H1 (cell line): Measurements from ENCODE around the gene CAPN2. TPM values are rescaled to one million over a fixed set of nuclear protein-coding genes. Genes with fewer than 3 reads are reported as not detected.

Experiments used
- ASH2L ChIP-seq: fragments of 200-600, 300-600 bp; sonication (generic); IDR thresholded peaks from one replicate; pipeline ENCODE4 v1.7.1; 2017; ENCODE audit warnings: low read length
- CTBP2 ChIP-seq: IDR thresholded peaks from 2 replicates; pipeline ENCODE4 v1.7.0; 2011; ENCODE audit warnings: borderline replicate concordance, mild to moderate bottlenecking, moderate library complexity, mixed read lengths, low read length; ENCODE audit not compliant: insufficient read depth, insufficient read length
- EZH2 ChIP-seq: fragments of 200-600 bp; sonication (generic); IDR thresholded peaks from 2 replicates; pipeline ENCODE4 v1.7.1; 2012; ENCODE audit warnings: low read depth, mild to moderate bottlenecking, moderate library complexity, low read length, inconsistent platforms; ENCODE audit not compliant: severe bottlenecking
- SAP30 ChIP-seq: fragments of 300-600 bp; sonication (generic); IDR thresholded peaks from 2 replicates; pipeline ENCODE4 v1.7.1; 2012; ENCODE audit warnings: low read length, moderate library complexity, mild to moderate bottlenecking, inconsistent platforms; ENCODE audit not compliant: insufficient read depth, insufficient replicate concordance
- SP2 ChIP-seq: IDR thresholded peaks from 2 replicates; pipeline ENCODE4 v1.6.1; 2012; ENCODE audit warnings: mild to moderate bottlenecking, low read length, inconsistent platforms
- SUZ12 ChIP-seq: fragments of 200-600 bp; sonication (generic); IDR thresholded peaks from 2 replicates; pipeline ENCODE4 v1.6.1; 2012; ENCODE audit warnings: mild to moderate bottlenecking, inconsistent platforms, low read length, moderate library complexity, mixed read lengths
- TBP ChIP-seq: IDR thresholded peaks from 2 replicates; pipeline ENCODE4 v1.6.1; 2011; ENCODE audit warnings: low read depth, low read length, improper control_type of control experiment
- polyA plus RNA-seq, 7 experiments: library from polyadenylated mRNA; depleted of rRNA in 3 of 7; stranded (reverse) in 5 of 7; unstranded in 2 of 7; fragments of >200 nt in 5 of 7; fragments of 200-250 nt in 2 of 7; gene quantifications; 1 replicate in 5 of 7; 2 replicates in 1 of 7; 4 replicates in 1 of 7; pipeline versions ENCODE4 v1.2.1 to v1.2.3, GENCODE V29; 2011 to 2013; ENCODE audit warnings: missing spikeins in 2 of 7, mixed read lengths in 2 of 7
- total RNA-seq: library from RNA; stranded (reverse); fragmentation: NEBNext Ultra II Directional; extraction: Animal tissue kit (Norgen Biotek cat#: 25700); gene quantifications from 2 replicates; pipeline ENCODE4 v1.2.1, GENCODE V29; 2021

CAPN2 gene
- total and polyA plus RNA-seq, 2 of the 8 experiments (the other 6 are each of a cell fraction or from before 2014, with no cell fraction given) = 9.2 to 10.3 TPM

DNA sequence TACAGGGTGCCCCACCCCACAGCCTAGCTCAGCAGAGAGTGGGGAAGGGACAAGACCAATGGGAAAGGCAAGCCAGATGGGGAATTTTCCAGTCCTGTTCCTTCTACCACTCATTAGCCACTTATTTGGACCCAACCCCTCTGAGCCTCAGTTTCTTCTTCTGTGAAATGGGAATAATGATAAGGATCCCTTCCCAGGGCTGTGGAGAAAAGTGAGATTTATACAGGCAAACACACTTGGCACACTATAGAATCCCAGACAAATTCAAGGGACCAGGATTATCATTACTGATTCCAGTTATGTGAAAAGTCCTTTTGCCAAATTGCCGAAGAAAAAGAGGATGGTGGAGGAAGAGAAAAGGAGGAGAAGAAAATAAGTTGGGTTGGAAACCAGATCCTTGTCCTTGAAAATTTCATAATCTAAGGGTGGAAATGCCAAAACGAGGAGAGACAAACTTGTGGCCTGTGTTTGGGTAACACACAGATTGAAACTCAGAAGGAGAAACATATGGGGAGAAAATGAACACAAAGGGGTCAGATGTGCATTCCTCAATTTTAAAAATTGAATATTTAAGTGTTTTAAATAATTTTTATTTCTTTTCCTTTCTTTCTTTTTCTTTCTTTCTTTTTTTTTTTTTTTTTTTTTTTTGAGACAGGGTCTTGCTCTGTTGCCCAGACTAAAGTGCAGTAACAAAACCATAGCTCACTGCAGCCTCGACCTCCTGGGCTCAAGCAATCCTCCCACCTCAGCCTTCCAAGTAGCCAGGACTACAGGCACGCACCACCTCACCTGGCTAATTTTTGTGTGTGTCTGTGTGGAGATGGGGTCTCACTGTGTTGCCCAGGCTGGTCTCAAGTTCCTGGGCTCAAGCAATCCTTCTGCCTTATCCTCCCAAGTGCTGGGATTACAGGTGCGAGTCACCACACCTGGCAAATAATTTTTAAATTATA lies 9.6 kb downstream of the CAPN2 start (continued):
- no peak for TF ChIP-seq CTBP2
- TF ChIP-seq EZH2 = no peak
- no peak for TF ChIP-seq ASH2L
- TF ChIP-seq SP2 = no peak
- TF ChIP-seq TBP = no peak
- TF ChIP-seq SUZ12 = no peak
- no peak for TF ChIP-seq SAP30
- TF ChIP-seq, all 59 proteins: peak for 0
